Loucy (cell line): Measurements from ENCODE around the gene MRPL45.
A peak's percentile ranks its signal among the peaks of the same experiment; 100 is the strongest.

ENCODE experiments used
- H2AFZ ChIP-seq: fragments of 200-600 bp; sonication (generic); 2 replicates; pipeline ENCODE4 v1.6.0; 2016; ENCODE audit warnings: antibody characterized with exemption, mild to moderate bottlenecking, low read length, moderate library complexity
- H3F3A ChIP-seq: fragments of 200-600 bp; 2 replicates; pipeline ENCODE4 v1.6.0; 2016; ENCODE audit warnings: antibody characterized with exemption, low read depth, mild to moderate bottlenecking
- H3K27me3 ChIP-seq: fragments of 200-600 bp; sonication (generic); 2 replicates; pipeline ENCODE4 v1.6.1; 2014; ENCODE audit warnings: low read length, mild to moderate bottlenecking; ENCODE audit not compliant: insufficient read depth, poor library complexity, severe bottlenecking
- H3K36me3 ChIP-seq: fragments of 200-600 bp; sonication (generic); 2 replicates; pipeline ENCODE4 v1.6.1; 2016; ENCODE audit warnings: low read length; ENCODE audit not compliant: insufficient read depth
- H3K4me1 ChIP-seq: fragments of 200-600 bp; sonication (generic); 2 replicates; pipeline ENCODE4 v1.5.1; 2014; ENCODE audit warnings: low read length, mild to moderate bottlenecking; ENCODE audit not compliant: insufficient read depth, poor library complexity, severe bottlenecking
- H3K4me2 ChIP-seq: fragments of 200-600 bp; sonication (generic); 2 replicates; pipeline ENCODE4 v1.6.0; 2014; ENCODE audit warnings: antibody characterized with exemption, low read length, low read depth, mild to moderate bottlenecking; ENCODE audit not compliant: poor library complexity, severe bottlenecking
- H3K4me3 ChIP-seq: fragments of 200-600 bp; sonication (generic); 2 replicates; pipeline ENCODE4 v1.5.1; 2014; ENCODE audit warnings: low read length, mild to moderate bottlenecking, mixed read lengths; ENCODE audit not compliant: poor library complexity, severe bottlenecking
- H3K79me2 ChIP-seq: fragments of 200-600 bp; sonication (generic); 2 replicates; pipeline ENCODE4 v1.6.1; 2014; ENCODE audit warnings: low read length; ENCODE audit not compliant: insufficient read depth
- H3K9ac ChIP-seq: fragments of 200-600 bp; sonication (generic); 2 replicates; pipeline ENCODE4 v1.6.0; 2014; ENCODE audit warnings: mild to moderate bottlenecking, low read depth, low read length, moderate library complexity; ENCODE audit not compliant: poor library complexity, severe bottlenecking
- H3K9me2 ChIP-seq: fragments of 200-600 bp; sonication (generic); replicated peaks from 2 replicates; pipeline ENCODE4 v1.6.1; 2016; ENCODE audit warnings: low read depth, low read length, mixed read lengths
- H3K9me3 ChIP-seq: fragments of 200-600 bp; sonication (generic); 2 replicates; pipeline ENCODE4 v1.6.1; 2014; ENCODE audit warnings: mild to moderate bottlenecking, antibody characterized with exemption, low read length, low read depth; ENCODE audit not compliant: insufficient read depth
- H4K20me1 ChIP-seq: fragments of 200-600 bp; sonication (generic); 2 replicates; pipeline ENCODE4 v1.6.0; 2014; ENCODE audit warnings: antibody characterized with exemption, low read length, mild to moderate bottlenecking; ENCODE audit not compliant: insufficient read depth, poor library complexity, severe bottlenecking
- EZH2phosphoT487 ChIP-seq: fragments of 200-600 bp; IDR thresholded peaks from 2 replicates; pipeline ENCODE4 v1.6.1; 2018; ENCODE audit warnings: antibody characterized with exemption, mild to moderate bottlenecking, moderate library complexity, borderline replicate concordance
- TF ChIP-seq, protein P1 (sequence below): fragments of 200-600 bp; sonication (generic); conservative IDR thresholded peaks from 2 replicates; pipeline ENCODE4 v1.5.1; 2014; ENCODE audit warnings: mild to moderate bottlenecking, antibody characterized with exemption, low read length

Gene MRPL45

DNA sequence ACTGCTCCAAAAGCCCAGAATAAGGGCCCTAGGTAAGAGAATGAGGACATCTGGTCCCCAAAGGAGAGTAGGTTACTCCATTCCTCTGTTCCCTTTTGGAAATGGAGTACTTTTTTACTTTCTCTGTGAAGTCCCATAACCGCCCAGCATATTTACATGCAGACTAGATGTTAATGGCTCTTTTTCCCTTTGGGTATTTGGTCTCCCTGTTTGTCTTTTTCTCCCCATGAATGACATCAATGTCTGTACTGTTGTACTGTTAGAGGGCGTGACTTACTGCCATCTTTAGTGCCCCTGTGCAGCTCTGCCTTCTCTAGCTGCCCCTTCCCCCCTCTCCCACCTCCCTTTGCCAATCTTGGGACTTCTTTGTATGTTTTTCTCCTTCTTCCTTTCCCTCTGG is 27.8 kb downstream of the MRPL45 start:
- Histone ChIP-seq H2AFZ (no peak overlapping the region), H3K9ac (no peak overlapping the region), H3F3A (no peaks in the 10 kb centered on the region), H3K36me3 (peaks cover 13% of the 10 kb centered on the region; the same call in 1 of the 2 replicates), H4K20me1 (no peaks in the 10 kb centered on the region), H3K9me2 (no peaks in the 10 kb centered on the region), H3K79me2 (no peaks in the 10 kb centered on the region), H3K27me3 (no peaks in the 10 kb centered on the region), H3K4me1 (peaks cover 18% of the 10 kb centered on the region), H3K4me3 (no peak overlapping the region), H3K9me3 (no peaks in the 10 kb centered on the region), H3K4me2 (peak overlapping the region; percentile 11)
- TF ChIP-seq, protein P1, sequence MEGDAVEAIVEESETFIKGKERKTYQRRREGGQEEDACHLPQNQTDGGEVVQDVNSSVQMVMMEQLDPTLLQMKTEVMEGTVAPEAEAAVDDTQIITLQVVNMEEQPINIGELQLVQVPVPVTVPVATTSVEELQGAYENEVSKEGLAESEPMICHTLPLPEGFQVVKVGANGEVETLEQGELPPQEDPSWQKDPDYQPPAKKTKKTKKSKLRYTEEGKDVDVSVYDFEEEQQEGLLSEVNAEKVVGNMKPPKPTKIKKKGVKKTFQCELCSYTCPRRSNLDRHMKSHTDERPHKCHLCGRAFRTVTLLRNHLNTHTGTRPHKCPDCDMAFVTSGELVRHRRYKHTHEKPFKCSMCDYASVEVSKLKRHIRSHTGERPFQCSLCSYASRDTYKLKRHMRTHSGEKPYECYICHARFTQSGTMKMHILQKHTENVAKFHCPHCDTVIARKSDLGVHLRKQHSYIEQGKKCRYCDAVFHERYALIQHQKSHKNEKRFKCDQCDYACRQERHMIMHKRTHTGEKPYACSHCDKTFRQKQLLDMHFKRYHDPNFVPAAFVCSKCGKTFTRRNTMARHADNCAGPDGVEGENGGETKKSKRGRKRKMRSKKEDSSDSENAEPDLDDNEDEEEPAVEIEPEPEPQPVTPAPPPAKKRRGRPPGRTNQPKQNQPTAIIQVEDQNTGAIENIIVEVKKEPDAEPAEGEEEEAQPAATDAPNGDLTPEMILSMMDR, result no peak
- no peak for TF ChIP-seq EZH2phosphoT487

DNA sequence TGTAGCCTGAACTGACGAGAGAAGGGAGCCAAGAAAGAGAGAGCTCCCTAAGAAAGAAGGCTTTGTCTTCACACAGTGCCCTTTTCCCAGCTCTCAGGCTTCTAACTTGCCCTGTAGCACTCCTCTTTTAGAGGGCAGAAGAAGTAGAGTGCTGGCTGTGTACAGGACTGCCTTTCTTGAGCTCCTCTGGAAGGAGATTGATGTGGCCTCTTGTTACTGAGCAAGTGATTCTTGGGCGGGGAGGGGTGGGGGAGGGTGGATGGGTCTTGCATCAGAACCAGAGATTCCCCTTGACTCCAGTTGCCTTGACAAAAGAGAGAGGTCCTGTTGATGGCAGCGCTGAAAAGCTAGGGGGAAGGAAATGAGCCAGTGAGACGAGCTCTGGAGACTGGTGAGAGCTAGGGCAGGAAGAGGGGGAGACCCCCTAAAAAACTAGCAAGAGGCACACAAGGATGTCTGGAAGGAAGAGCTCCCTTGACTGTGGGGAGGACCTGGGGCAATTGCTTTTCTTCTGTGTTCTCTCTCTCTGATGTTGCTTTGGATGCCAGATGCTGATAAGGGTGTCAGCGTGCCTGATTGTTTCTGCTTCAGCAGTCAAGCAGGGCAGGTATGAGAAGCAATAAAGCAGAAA is 28.4 kb downstream of the MRPL45 start:
- Histone ChIP-seq H3K79me2 (no peaks in the 10 kb centered on the region), H2AFZ (no peak overlapping the region), H3K36me3 (peaks cover 13% of the 10 kb centered on the region; the same call in 1 of the 2 replicates), H3K4me2 (peak overlapping the region; percentile 18), H3F3A (no peaks in the 10 kb centered on the region), H3K27me3 (no peaks in the 10 kb centered on the region), H4K20me1 (no peaks in the 10 kb centered on the region), H3K9me3 (no peaks in the 10 kb centered on the region), H3K9me2 (no peaks in the 10 kb centered on the region), H3K4me3 (no peak overlapping the region), H3K4me1 (peaks cover 18% of the 10 kb centered on the region), H3K9ac (no peak overlapping the region)
- TF ChIP-seq, protein P1, result no peak
- TF ChIP-seq EZH2phosphoT487, result no peak

DNA sequence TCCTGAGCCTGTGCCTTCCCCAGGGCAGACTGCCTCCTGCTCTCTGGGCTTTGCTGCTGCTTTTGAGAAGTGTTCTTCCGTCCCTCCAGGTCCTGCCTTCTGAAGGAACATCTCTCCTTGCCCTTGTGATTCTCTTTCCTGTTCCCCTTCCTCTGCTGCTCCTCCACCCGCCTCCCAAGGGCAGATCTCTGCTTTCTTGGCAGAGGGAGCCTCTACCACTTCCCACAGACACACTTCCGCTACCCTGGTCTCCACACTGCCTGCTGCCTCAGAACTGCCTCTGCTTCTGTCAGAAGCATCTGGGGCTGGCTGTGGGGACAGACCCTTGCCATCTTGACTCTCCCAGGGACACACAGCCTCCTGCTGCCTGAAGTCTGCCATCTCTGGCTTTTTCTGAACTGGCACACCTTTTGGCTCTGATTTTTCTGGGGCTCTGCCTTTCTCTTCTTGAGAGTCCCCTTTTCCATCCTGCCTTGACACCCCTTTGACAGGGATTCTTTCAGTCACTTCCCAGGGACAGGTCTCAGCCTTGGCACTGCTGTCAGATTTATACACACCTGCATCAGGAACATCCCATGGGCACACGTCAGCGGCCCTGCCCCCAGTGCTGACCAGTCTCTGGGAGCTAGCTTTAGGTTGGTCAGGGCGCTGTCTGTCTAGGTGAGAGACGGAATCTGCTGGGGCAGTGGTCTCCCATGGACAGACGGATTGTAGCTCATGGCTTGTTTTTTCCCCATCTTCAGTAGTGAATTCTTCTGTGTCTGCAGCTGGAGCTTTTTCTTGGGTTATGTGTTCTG is 30.2 kb downstream of the MRPL45 start:
- Histone ChIP-seq H4K20me1 (no peaks in the 10 kb centered on the region), H3F3A (no peaks in the 10 kb centered on the region), H3K4me2 (no peak overlapping the region), H3K9ac (no peak overlapping the region), H3K36me3 (peaks cover 9% of the 10 kb centered on the region; the same call in 1 of the 2 replicates), H3K9me2 (no peaks in the 10 kb centered on the region), H3K79me2 (no peaks in the 10 kb centered on the region), H3K4me1 (peaks cover 18% of the 10 kb centered on the region), H3K4me3 (no peak overlapping the region), H3K9me3 (no peaks in the 10 kb centered on the region), H2AFZ (no peak overlapping the region), H3K27me3 (no peaks in the 10 kb centered on the region)
- no peak for TF ChIP-seq EZH2phosphoT487
- TF ChIP-seq, protein P1, result no peak
